ENCODE data around the gene SLC1A4.
A peak's percentile ranks its signal among the peaks of the same experiment; 100 is the strongest.
"Not testable (repeated sequence)": the region's sequence is repeated elsewhere in the genome, so short reads cannot be mapped to it uniquely, and the experiment has no call there.

Gene SLC1A4

DNA sequence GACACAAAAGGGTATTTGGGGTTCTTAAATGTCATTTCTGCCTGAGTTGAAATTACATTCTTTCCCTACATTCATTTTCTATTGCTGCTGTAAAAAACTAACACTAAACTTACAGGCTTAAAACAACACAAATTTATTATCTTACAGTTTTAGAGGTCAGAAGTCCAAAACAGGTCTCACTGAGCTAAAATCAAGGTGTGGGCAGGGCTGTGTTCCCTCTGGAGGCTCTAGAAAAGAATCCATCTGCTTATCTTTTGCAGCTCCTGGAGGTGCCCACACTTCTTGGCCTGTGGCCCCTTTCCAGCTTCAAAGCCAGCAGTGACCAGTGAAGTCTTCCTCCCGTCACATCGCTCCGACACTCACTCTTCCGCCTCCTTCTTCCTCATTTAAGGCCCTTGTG lies 23.2 kb upstream of the SLC1A4 start:
- no peak for DNase-seq

DNA sequence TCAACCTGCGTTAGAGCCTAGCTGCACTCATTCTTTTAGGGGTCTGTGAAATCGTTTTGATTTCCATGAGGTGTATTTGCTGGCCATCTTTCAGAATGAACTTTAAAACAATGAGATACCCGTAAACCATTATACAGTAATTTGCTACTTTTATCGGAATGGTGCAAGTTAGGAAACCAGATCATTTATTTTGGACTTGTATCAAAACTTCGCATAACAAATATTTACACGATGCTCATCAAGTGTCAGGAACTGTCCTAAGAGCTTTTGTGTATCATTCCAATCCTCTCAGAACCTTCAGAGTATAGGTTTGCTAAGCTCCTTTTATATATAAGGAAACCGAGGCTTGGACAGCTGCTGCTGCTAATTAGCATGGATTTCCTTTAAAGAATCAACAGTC lies 22.4 kb upstream of the SLC1A4 start:
- DNase-seq: no peak

DNA sequence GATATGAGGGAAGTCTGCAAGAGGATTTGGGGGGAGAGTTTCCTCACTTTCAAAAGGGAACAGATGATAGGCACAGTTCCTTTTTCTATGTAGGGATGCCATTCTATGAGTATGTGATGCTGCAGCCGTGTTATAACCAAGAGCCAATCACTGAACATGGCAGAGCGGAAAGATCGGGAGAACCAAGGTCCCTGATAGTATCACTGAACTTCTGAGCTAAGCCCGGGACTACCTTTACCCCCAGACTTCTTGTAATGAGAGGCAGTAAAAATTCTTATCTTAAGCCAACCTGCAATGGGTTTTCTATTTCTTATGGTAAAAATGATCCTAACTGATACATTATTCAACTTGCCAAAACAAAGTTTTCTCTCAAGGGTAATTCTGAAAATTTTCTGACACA lies 21.6 kb upstream of the SLC1A4 start:
- DNase-seq: no peak

DNA sequence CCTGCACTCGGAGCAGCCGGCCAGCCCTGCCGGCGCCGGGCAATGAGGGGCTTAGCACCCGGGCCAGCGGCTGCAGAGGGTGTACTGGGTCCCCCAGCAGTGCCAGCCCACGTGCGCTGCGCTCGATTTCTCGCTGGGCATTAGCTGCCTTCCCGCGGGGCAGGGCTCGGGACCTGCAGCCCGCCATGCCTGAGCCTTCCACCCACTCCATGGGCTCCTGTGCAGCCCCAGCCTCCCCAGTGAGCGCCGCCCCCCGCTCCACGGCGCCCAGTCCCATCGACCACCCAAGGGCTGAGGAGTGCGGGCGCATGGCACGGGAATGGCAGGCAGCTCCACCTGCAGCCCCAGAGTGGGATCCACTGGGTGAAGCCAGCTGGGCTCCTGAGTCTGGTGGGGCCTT lies 20.1 kb upstream of the SLC1A4 start:
- DNase-seq: not testable (repeated sequence)

DNA sequence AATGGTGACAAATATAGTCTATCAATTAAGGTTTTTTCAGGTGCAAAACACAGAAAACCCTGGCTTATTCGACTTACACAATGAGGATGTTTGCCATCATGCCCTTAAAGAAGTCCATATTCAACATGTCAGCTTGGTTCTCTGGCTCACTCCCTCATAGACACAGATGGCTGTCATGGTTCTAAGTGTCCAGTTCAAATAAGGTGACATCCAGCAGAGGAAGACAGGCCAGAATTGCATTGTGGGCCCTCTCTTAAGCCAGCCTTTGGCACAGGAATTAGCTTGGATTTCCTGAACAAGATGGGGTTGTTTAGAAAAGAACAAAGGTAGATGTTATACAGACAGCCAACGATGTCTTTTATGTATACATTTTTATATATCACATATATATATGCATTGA lies 18.7 kb upstream of the SLC1A4 start:
- no peak for DNase-seq

DNA sequence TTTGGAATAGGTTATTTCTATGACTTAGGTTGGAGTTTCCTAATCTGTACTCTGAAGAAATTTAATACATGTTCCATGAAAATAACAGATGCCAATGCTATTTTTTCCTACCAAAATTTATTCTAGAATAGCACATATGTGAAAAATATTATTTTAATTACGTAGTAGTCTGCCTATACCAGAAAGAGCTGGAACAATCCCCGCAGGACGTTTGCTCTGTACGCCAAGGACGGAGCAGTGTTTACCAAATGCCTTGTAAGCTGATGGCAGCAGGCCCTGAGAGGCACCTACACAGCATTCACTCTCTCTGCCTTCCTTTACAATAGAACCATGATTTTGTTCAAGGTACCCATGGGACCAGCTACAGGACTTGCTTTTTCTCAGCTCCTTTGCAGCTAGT lies 16.8 kb upstream of the SLC1A4 start:
- no peak for DNase-seq

DNA sequence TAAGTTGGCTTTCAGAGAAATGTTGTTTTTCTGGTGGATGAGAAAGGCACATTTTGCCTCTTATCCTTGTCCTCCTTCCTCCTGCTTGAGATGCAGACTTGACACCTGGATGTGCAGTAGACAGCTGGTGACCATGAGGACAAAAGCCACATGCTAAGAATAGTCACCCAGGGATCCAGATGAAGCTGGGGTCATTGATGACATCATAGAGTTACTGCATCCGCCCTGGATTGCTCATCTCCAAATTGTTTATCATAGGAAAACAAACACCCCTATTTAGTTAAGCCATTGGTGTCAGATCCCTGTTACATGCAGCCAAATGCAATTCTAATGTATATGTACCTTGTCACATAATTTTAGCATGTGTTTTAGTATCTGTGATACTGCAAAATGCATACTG lies 16.3 kb upstream of the SLC1A4 start:
- no peak for DNase-seq

DNA sequence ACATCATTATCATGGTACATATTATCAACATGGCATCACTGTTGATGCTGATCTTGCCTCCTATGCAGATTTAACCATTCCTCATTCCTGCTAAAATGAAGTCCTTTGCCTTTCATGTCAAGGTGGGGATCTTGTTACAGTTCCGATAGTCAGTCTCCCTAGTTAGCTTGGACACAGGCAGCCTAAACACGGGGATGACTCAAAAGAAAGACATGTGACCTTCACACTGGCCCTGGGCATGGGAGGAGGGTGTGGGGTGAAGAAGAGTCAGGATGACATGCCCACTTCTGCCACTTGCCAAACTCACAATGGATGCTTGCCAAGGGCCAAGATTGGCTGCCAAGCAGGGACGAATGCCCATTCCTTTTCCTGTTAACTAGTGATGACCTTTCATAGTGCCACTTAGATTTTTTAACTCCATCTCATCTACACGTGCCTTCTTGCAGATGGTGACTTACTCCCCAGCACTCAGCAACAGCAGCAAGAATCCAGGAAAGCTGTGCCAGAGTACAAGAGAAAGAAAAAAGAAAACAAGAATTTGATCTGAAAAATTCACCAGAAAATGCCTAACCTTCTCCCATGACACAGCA lies 13.9 kb upstream of the SLC1A4 start:
- peak; percentile 52 for DNase-seq

DNA sequence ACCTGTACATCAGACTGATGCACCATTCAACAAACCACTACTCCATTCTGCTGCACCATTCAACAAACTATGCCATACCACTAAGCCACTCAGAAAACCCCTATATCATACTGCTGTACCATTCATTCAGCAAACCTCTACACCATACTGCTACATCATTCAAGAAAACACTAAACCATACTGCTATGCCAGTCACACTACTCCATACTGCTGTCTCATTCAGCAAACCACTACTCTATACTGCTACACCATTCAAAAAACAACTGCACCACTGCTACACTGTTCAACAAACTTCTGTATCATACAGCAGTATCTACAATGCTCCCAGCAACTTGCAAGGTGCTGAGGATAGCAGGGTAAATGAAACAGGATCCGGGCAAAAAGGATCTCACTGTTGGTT lies 12.9 kb upstream of the SLC1A4 start:
- DNase-seq: no peak

DNA sequence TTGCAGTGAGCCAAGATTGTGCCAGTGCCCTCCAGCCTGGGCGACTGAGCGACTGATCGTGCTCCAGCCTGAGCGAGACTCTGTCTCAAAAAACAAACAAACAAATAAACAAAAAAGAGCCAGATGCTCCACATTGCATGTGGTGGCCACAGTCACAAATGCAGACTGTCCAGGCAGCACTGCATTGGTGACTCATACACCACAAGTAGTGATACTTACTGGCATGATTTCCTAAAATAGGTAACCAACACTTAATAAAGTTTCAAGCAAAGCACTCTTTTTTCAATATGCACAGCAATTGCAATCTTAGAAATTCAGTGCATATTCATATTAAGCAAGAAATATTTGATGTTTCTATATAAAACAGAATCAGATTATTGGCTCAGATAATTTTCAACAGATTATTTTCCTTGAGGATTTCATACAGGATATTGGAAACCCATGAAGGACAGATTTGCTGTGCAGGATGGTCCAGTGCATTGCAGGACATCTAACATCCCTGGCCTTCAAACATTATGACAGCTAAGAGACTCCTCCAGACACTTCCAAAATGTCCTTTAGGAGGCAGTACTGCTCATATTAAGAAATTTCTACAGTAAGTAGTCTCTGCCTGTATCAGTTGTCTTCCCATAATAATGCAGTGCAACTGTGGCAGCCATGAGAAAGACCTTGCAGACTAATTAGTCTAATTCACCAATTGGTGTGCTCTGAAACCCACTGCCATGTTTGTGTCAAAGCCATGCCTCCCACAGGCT lies 10.5 kb upstream of the SLC1A4 start:
- no peak for DNase-seq

DNA sequence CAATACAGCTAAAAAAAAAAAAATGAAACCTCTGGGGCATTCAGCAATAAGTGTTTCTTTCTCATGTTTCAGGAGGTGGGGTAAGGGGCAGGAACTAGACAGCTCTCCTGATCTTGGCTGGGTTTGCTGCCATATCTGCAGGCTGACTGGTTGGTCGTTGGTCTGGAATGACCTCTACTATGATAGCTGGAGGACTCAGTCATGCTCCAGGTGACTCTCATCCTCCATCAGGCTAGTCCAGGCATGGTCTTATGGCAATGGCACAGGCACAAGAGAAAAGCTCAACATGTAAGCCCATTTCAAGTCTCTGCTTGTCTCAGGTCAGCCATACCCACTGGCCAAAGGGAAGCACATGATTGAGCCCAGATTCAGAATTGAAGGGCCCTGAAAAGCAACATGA lies 9.5 kb upstream of the SLC1A4 start:
- no peak for DNase-seq

DNA sequence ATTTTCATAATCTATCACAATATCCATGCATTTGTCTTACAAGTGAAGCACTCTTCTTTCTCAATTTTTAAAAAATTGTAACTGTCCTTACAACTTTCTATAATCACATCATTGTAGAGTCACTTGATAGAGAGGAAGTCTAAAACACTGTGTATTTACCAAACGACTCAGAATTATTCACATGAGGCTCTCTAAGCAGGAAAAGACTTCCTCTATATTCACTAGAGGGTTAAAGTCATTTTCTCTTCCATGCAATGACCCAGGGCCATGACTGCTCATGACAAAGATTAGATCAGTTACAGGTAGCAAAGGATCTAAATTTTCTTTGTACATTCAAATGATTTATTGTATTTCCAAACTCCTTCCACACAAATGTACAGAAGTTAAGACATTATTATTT lies 9.0 kb upstream of the SLC1A4 start:
- DNase-seq: no peak

DNA sequence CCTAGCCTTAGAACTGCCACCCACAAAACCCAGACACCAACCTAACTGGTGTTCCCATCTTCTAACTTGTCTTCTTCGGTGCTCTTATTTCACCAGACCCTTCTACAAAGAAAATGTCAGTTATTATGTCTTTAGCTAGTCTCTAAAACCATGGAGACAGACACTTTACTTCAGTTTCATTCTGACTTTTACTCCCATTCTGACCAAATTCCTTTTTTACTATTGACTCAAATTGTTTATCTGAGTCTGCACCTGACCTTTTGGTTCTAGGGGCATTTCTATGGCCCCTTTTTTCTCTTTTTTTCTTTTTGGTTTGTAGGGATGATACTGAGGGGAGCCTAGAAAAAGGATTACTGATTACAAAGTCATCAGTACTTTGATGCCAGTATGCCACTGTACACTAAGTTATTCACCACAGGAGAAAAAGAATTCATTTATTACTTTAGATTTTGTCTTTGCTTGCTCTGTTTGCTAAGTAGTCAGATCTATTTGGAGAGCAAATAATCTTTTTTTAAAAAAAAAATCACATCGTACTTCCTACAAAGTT lies 6.8 kb upstream of the SLC1A4 start:
- DNase-seq: no peak

DNA sequence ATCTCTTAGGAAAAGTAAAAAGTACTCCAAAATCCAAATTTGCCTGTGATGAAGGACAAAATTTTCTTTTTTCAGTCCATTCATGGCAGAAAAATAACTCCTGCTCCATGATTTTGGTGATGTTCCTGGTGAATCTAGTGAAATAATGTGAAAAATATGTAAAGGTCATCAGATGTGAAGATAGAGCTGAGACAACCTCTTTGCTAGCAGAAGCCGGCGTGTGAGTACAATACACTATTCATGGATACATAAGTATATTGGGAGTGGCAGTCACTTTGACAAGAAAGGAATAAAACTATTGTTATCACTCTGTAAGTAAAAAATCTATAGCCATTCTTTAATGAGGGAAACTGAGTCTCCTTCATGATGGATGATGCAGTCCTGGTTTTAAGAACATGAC lies 6.3 kb upstream of the SLC1A4 start:
- no peak for DNase-seq

DNA sequence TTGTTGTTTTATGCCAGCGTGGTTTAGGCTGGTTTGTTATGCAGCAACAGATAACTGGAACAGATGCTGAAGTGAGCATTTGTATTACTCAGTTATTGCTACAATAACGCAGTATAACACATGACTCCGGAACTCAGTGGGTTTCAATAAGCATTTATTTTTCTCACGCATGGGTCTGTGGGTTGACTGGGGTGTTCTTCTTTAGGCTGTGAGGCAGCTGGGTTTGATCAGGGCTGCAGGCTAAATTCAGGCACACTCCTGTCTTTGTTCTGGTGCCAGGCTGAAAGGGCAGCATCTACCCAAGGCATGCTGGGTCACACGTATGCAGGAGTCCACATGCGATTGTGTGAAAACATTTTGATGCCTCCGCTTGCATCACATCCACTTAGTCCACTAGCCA lies 3.8 kb upstream of the SLC1A4 start:
- no peak for DNase-seq

DNA sequence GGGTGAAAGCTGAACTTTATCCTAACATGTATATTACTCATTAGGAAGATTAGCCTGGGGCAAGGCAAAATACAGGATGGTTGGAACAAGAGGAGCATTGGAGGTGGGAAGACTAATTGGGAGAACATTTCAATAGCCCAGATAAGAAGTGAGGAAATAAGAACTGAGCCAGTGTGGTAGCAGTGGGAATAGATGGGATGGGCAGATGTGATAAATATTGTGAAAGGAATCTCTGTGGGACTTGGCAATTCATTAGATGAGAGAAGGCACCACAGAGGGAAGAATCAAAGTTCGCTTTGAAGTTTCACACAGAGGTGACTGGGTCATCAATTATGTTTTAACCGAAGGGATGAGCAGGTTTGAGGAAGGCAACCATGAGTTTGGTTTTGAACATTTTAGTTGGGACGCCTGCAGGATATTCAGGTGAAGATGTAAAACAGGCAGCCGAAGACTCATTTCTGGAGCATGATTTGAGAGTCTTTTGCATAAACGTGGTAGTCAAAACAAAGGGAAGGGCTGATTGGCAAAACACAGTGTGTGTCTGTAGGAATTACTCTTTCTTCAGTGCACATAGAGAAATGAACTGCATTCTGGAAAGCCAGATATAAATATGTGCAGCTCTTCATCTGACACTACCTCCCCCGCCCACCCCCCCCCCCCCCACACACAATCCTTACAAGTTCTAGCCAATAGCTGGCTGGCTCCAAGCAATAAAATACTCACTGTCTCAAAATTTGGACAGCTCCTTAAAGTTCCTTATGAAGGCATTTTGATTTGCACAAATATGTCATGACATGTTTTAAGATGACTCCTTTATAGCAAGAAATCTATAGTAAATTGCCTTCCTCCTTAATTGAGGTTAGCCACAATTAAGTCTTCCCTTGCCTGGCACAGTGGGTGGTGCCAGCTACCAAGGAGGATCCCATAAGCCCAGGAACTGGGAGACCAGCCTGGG lies 1.9 kb upstream of the SLC1A4 start:
- peak; percentile 50 for DNase-seq

DNA sequence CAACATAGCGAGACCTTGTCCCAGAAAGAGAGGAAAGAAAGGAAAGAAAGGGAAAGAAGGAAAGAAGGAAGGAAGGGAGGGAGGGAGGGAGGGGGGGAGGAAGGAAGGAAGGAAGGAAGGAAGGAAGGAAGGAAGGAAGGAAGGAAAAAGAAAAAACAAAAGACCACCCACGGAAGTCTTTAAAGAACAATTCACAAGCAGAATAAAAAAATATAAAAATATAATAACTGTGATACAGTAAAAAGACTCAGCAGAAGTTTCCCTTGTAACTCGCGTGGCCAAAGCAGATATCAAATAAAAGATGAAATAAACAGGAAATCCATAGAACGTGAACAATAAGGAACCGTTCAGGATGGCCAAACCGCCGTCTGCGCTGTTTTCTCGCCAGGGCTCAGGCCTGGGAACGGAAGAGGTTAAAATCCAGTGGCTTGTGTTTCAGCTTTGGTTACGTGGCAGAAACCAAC lies 1.2 kb upstream of the SLC1A4 start:
- no peak for DNase-seq

DNA sequence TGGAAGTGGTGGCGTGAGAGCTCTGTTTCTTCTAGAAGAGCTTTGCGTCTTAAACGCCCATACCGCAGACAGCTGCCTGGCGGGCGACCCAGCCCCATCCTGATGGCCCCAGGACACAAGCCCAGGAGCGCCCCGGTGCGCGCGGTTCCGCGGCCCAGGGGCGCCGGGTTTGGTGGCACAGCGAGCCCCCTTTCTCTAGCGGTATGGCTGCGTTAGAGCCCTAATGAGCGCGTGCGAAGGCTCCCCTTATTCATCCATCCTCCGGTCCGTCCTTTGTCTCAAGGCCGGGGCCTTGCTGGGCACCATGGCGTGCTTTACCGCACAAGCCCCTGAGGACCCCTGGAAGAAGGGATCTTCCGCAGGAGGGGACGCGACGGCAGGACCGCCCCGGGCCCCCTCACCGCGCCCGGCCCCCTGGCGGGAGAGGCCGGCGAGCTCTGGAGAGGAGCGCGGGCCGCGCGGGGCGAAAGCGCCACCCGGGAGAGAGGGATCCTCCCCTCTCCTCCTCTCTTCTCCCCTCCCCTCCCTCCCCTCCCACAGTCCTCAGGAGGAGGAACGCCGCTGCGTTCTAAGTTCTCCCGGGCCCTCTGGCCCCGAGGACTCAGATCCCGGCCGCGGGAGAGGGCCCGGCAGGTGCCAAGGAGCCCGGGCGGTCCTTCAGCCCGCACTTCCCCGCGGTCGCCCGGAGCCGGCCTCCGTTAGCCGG lies 626 bp upstream of the SLC1A4 start:
- DNase-seq: peak; percentile 87

DNA sequence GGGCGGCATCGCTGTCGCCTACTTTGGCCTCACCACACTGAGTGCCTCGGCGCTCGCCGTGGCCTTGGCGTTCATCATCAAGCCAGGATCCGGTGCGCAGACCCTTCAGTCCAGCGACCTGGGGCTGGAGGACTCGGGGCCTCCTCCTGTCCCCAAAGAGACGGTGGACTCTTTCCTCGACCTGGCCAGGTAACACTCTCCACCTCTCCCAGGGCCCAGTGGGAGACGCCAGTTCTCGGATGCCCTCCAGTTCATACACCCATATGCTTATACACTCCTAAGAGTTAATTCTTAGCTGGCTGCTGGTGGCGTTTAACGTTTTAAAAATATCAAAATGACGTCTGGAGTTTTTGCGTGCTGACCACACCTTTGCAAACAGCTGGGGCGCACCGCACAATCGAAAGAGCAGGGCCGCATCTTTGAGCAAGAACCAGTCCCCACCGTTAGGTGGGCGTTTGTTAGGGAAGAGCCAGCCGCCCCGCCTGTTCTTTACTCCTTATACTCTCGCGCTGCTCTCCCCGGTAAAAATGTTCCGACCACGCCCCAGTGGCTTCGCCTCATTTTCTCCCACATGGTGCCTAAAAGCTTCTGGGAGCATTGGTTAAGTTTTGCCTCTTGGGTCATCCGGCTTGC lies 899 bp downstream of the SLC1A4 start:
- peak; percentile 48 for DNase-seq

DNA sequence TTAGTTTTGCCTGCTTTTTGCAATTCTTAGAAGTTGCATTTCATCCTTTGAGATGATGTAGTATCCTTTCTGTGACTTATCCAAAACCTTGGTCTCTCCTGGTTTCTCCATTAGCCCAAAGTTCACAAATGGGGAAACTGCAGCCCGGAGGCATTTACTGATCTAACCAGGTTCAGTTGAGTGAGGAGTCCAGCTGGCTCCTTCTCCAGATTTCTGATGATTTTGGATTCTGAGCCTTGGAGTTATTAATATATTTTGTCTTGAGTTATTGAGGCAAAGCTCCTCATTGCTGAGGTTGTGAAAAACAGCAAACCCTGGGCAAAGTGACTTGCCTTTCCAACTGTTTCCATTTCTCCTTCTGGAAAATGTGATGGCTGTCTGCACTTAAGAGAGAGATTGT lies 1.7 kb downstream of the SLC1A4 start:
- DNase-seq: no peak

DNA sequence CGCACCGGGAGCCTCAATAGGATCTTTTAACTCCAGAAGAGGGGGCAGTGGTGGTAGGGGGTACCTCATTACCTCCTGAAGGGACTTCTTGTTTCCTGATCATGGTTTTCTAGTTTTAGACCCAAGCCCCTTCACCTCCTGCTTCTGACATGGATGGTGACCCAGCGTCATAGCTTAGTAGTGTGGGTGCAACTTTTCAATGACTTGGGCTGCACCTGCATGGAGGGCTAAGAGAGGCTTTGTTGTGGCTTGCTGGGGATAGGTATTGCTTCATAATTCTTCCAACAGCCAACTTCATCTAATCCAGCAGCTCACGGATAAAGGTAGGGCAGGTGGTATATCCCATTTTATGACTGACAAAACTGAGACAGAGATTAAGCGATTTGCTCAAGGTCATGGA lies 3.0 kb downstream of the SLC1A4 start:
- DNase-seq: no peak

DNA sequence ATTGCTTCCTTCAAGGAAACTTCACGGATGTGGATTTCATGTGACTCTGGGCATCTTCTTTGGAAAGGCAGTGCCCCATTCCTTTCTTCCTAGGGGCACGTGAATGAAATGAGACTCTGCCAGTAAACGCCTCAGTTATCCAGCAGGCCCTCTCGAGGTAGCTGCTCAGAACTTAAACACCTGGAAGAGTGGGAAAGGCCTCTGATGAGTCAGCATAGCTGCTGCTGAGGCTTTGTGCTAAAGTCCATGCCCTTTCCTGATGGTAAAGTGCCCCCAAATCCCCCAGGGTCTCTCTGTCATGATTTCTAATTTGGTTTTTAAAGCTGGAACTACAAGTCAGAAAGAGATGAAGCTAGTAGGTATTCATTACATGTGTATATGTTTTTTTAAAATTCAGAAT lies 3.8 kb downstream of the SLC1A4 start:
- no peak for DNase-seq

All from right forelimb (tissue), 1 donor.